HFF-Myc (cell line): ENCODE measurements around the gene NUTM2E.
A peak's percentile ranks its signal among the peaks of the same experiment; 100 is the strongest.
"Not testable (repeated sequence)": the region's sequence is repeated elsewhere in the genome, so short reads cannot be mapped to it uniquely, and the experiment has no call there.

Experiments
- DNase-seq: peaks from one replicate; pipeline ENCODE4 v3.0.0-alpha.2; 2011; ENCODE audit warnings: low read depth; ENCODE audit errors: extremely low read depth
- H3K4me3 ChIP-seq: replicated peaks from 2 replicates; pipeline ENCODE4 v1.5.1; 2011; ENCODE audit warnings: low read depth, mild to moderate bottlenecking, control low read depth, low read length
- CTCF ChIP-seq: IDR thresholded peaks from 2 replicates; pipeline ENCODE4 v1.5.1; 2012; ENCODE audit warnings: mild to moderate bottlenecking, low read depth, low read length, control low read depth; ENCODE audit errors: missing control alignments

NUTM2E gene

DNA sequence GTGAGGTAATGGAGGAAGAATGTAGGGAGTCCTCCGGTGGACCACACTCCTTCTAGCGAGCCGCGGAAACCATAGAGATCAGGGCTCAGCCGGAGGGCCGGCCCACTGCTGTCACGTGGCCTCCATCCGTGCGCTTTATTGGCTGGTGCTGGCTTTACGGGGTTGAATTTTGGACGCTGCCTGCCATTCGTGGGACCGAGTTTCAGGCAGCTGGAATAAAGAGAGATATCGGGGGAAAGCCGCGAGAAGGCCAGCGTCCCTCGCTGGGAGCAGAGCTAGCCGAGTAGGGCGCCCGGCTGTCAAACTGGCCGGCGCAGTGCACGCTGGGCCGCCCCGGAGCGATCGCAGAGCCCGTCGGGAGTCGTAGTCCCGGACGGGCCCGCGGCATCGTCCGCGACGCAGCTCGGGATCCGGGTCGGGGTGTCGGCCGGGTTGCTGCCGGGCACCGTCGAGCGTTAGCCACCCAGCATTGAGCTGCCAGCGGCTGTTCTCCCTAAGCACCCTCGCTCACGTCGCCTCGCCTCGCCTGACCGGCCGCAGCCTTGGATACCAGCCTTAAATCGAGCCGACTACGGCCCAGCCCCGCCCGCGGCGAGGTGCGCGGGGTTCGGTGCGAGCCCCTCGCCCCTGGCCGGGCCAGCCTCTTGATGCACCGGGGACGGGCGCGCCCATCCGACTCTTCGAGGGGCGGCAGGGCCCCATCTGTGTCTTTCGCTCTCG lies at the start of gene NUTM2E:
NUTM2E (plus strand) TSS at position 244 of the 720 bp plus-strand sequence. CDS start 15,002 bp downstream, outside the sequence.
- H3K4me3 ChIP-seq: peak within 1 kb of the TSS; percentile 53
- peak; percentile 33 for DNase-seq

DNA sequence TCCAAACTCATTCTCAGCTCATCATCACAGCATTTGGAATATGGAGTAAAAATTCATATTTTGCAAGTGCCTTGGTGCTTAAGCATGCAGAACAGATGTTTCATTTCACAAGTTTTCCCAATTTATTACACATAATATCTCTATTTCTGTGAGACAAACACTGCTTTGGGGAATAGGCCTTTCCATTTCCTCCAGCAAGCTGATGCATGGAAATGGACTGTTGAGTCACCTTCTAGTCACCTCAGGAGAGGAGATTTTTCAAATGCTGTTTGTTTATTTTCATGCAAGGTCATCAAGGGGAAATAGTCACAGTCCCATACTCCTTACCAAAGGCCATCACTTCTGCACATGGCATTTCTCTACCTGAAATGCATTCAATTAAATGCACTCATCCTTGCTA lies 48.5 kb upstream of the NUTM2E start:
- H3K4me3 ChIP-seq, DNase-seq: not testable (repeated sequence)

DNA sequence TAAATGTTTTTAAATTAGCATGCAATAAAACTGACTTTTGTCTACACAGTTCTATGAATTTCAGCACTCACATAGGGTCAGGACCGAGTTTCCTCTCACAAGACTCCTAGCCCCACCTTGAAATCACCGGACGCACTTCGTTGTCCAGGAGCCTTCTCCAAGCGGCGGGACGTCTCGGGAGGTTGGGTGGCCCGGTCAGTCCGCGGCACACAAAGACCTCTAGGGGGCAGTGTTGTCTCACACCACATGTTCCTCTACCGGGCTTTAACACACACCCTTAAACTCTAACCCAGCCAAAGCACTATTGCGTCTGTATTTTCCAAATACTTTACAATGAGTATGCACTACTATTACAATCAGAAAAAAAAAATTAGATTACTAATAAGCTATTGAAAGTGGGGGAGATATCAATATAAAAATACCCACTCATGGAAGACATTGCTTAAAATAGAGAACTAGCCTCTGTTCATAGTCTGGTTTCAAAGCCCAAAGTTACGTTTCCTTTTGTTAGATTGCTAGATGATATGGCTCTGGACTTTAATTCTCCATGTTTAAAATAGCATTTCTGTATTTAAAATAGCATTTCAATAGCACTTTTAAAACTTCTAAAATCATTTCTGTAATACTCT lies 47.1 kb upstream of the NUTM2E start:
- peak; percentile 43 for TF ChIP-seq CTCF
- peak; percentile 11 for DNase-seq
- H3K4me3 ChIP-seq: not testable (repeated sequence)

DNA sequence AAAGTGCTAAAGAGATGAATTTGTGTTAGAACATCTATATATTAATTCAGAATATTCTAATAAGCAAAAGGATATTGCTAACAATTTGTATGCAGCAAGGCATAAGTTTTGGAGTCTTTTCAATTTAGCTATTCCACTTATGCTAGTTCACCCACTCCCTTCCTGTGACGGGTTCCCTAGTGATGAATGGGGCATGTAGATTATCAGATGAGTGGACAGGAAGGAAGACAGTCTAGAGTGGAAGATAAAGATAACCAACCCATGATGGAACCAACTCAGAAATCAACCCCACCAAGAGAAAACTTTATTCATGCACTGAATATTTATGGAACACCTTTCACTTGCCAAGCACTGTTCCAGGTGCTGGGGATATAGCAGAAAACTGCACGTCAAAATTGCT lies 46.5 kb upstream of the NUTM2E start:
- not testable (repeated sequence) for DNase-seq, H3K4me3 ChIP-seq

DNA sequence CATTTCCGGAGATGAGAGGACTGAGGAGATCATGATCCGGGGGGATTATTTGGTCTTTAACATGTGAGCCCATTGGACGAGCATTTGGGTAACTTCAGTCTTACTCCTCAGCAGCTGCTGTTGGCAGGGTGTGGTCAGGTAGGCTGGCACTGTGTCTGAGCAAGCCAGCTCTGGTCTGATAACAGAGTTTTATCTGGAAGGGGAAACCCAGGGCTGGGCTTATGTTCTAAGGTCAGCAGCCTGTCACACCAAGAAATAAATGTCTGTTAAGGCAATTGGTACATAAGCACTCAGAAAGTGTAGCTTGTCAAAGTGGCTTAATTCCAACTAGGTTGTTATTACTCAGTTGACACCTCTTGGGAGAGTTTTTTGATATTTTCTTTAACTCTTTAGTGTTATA lies 45.0 kb upstream of the NUTM2E start:
- not testable (repeated sequence) for DNase-seq, H3K4me3 ChIP-seq

DNA sequence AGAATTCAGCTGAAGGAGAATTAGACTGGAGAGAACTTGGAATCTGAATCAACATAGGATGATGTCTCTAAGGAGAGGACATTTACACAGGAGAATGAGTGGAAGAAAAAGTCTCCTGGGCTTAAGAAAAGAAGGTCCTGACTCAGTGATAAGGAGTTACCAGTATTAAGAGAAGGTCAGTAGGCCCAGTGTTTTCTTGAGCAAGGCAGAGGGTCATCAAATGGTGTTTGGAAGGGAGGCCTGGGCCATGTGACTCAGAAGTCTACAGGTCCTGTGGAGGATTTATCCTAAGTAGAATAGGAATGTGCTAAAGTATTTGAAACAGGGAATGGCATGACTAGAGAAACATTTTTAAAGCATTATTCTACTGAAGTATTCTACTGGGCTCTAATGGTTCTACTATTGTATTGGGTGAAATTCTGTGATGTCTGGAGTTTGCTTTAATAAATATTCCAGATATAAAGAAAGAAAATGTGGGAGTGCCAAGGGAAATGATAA lies 39.0 kb upstream of the NUTM2E start:
- H3K4me3 ChIP-seq, DNase-seq: not testable (repeated sequence)

DNA sequence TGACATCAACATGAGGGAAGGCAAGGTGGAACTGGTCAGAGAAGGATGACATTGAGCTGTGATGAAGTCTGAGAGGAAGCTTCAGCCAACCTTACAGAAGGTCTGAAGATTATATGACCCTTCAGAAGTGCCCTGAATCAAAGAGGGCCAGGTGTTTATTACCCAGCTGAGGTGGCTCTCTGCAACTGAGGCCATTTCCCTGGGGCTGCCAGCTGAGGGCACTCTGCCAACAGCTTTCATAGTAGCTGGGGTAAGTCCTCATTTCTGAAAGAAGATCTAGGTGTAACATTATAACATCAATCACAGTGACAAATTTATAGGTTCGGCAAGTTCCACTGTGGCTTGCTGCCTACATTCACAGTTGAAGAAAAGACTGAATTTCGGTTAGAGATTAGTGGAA lies 37.2 kb upstream of the NUTM2E start:
- H3K4me3 ChIP-seq, DNase-seq: not testable (repeated sequence)

DNA sequence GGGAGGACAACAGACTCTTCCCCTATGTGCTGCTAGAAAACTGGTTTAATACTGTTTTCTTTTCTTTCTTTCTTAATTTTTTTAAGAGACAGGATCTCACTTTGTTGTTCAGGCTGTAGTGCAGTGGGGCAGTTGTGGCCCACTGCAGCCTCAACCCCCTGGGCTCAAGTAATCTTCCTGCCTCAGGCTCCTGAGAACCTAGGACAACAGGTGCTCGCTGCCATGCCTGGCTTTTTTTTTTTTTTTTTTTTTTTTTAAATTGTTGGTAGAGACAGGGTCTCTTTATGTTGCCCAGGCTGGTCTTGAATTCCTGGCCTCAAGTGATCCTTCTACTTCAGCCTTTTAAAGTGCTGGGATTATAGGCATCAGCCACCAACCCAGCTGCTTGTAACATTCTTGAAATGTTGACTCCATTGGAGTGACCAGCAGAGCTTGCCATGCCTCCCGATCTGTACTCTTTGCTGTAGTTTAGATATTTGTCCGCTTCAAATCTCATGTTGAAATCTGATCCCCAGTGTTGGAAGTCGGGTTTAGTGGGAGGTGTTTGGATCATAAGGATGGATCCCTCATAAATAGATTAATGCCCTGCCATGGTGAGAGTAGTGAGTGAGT lies 34.5 kb upstream of the NUTM2E start:
- DNase-seq, H3K4me3 ChIP-seq: not testable (repeated sequence)

DNA sequence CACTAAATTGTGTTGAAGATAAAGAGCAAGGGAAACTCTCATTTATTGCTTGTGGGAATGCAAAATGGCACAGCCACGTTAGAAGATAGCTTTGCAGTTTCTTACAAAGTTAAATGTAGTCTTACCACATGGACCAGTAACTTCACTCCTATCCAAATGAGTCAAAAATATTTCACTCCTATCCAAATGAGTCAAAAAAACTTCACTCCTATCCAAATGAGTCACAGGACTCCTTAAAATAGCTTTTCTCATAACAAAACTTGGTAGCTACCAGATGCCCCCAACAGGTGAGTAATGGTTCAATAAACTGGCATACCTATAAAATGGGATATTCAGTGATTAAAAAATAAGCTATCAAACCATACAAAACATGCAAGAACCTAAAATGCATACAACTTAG lies 27.2 kb upstream of the NUTM2E start:
- not testable (repeated sequence) for DNase-seq

GRCh38 chr10:79805857-79806256 lies 20.7 kb upstream of the NUTM2E start:
- not testable (repeated sequence) for H3K4me3 ChIP-seq, DNase-seq

More for the DNA sequence above, 27.2 kb upstream of the NUTM2E start:
- H3K4me3 ChIP-seq: not testable (repeated sequence)

DNA sequence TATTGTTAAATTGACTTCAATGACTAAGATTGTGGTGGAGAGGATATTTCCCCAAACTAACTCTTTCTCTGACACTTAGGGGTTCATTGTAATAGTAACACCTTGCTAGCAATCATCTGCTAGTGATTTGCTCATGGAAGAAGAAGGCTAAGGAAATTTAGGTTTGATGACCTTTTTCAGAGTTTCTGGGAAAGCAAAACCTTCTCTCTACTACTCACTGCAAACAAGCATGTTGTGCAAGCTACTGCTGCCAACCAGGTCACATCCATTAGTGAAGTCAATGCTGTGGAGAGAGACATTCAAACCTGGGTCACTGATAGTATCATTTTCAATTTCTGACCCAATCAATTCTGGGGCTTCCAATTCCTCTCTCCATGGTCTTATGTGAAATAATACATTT lies 14.6 kb upstream of the NUTM2E start:
- H3K4me3 ChIP-seq, DNase-seq: not testable (repeated sequence)

- not testable (repeated sequence) for DNase-seq
These were observed 10.2 kb upstream of the NUTM2E start for GRCh38 chr10:79816290-79816689.

DNA sequence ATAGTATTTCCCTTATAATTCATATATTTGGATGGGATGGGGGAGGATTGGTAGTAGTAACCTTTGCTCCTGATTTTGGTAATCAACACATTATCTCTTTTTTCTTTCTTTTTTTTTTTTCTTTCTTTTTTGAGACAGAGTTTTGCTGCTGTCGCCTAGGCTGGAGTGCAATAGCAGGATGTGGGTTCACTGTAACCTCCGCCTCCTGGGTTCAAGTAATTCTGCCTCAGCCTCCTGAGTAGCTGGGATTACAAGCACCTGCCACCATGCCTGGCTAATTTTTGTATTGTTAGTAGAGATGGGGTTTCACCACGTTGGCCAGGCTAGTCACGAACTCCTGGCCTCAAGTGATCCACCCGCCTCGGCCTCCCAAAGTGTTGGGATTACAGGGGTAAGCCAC lies 3.2 kb upstream of the NUTM2E start:
- DNase-seq, H3K4me3 ChIP-seq: not testable (repeated sequence)

More at GRCh38 chr10:79816290-79816689, 10.2 kb upstream of the NUTM2E start:
- not testable (repeated sequence) for H3K4me3 ChIP-seq

- peak overlapping the region; percentile 53 for H3K4me3 ChIP-seq
- DNase-seq: not testable (repeated sequence)
These were observed 940 bp upstream of the NUTM2E start for GRCh38 chr10:79825587-79826011.

- peak overlapping the region; percentile 53 for H3K4me3 ChIP-seq
- DNase-seq: not testable (repeated sequence)
These were observed 426 bp upstream of the NUTM2E start for GRCh38 chr10:79826131-79826495.

GRCh38 chr10:79833833-79834232 lies 7.3 kb downstream of the NUTM2E start:
- not testable (repeated sequence) for DNase-seq, H3K4me3 ChIP-seq

DNA sequence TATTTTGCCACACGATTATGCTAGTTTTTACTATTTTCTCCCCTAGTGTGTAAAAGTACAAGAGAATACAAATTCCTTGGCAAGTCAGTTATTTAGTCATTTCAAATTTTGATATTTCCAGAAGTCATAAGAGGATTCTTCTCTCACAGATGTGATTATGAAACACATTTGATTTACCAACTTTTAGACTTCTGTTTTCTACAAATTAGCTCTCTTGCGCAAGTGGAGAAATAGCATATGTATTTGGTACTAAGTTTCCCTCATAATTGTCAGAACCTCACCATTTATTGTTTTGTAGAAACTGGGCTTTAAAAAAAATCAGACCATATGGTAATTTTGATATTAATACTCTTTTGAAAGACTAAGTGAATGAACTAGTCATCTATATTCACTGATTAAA lies 9.4 kb downstream of the NUTM2E start:
- H3K4me3 ChIP-seq, DNase-seq: not testable (repeated sequence)

DNA sequence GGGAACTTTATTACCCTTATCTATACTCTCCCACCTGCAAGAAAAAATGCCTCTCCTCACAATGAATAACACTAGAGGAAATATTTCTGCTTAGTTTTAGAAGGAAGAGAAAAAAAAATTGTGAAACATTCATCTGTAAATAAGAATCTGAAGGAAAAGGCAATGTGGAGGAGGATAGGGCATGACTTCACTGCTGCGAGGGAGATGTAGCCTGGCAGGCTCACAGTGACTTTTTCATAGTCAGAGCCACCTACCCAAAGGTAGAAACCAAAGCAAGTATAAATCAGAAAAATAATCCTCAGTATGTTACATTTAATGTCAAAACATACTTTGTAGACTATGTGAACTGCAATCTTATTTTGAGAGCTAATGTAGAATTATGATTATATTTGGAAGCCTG lies 10.4 kb downstream of the NUTM2E start:
- DNase-seq, H3K4me3 ChIP-seq: not testable (repeated sequence)
